Stomach (tissue), 19 donors: ENCODE results near the gene REV3L. TPM values are rescaled to one million over a fixed set of nuclear protein-coding genes. Genes with fewer than 3 reads are reported as not detected.

Experiments used
- DNase-seq, 2 donors: peaks; one replicate each; pipeline versions ENCODE4 v3.0.0 to v3.0.0-alpha.2; 2013 to 2019
- H3K27ac ChIP-seq, 5 donors: fragments of 200-600 bp in 4 of 5; sonication (generic) in 4 of 5; one replicate each; pipeline ENCODE4 v1.5.1; 2013 to 2019; ENCODE audit warnings: mild to moderate bottlenecking in 1 of 5, moderate library complexity in 1 of 5
- H3K27me3 ChIP-seq, 3 donors: fragments of 200-600 bp; sonication (generic); one replicate each; pipeline ENCODE4 v1.5.1; 2017 to 2019; ENCODE audit warnings: mixed run types in 1 of 3
- H3K36me3 ChIP-seq, 4 donors: fragments of 200-600 bp; sonication (generic); 1 replicate in 3 of 4; 2 replicates in 1 of 4; pipeline ENCODE4 v1.5.1; 2016 to 2019
- H3K4me1 ChIP-seq, 4 donors: fragments of 200-600 bp; sonication (generic); one replicate each; pipeline ENCODE4 v1.5.1; 2016 to 2019
- H3K4me3 ChIP-seq, 4 donors: fragments of 200-600 bp; sonication (generic) in 3 of 4; one replicate each; pipeline ENCODE4 v1.5.1; 2016 to 2019; ENCODE audit warnings: mild to moderate bottlenecking in 1 of 4
- H3K9me3 ChIP-seq, 4 donors: fragments of 200-600 bp; sonication (generic); one replicate each; pipeline ENCODE4 v1.5.1; 2016 to 2019
- CTCF ChIP-seq, 7 experiments: fragments of 450-650 bp in 4 of 7; fragments of 200-600 bp in 3 of 7; sonication (generic) in 3 of 7; IDR thresholded peaks; one replicate each; pipeline ENCODE4 v1.5.1; 2016 to 2019; ENCODE audit warnings: antibody characterized with exemption in 7 of 7, control low read depth in 2 of 7, mild to moderate bottlenecking in 1 of 7
- EP300 ChIP-seq: sonication (generic); formaldehyde crosslinking; IDR thresholded peaks from one replicate; pipeline ENCODE4 v1.6.1; 2017; ENCODE audit warnings: antibody characterized with exemption
- POLR2A ChIP-seq, 4 donors: fragments of 450-650 bp; IDR thresholded peaks; one replicate each; pipeline ENCODE4 v1.6.1; 2016; ENCODE audit warnings: antibody characterized with exemption in 4 of 4, control low read depth in 2 of 4, mild to moderate bottlenecking in 1 of 4, moderate library complexity in 1 of 4
- POLR2AphosphoS5 ChIP-seq, 3 donors: sonication (generic); formaldehyde crosslinking; IDR thresholded peaks; one replicate each; pipeline ENCODE4 v1.6.1; 2016; ENCODE audit warnings: antibody characterized with exemption in 3 of 3
- WGBS, 5 donors: extraction: QIAGEN DNeasy Blood & Tissue Kit in 3 of 5; methylation state at CpG; one replicate each; pipeline versions ENCODE4 v1.1.5 to v1.1.7; 2013 to 2018; 5-methylcytosine and 5-hydroxymethylcytosine counted together
- intact Hi-C: fragments of 100-400 bp; cut with DNase I; formaldehyde crosslinking; loops from one replicate; pipeline ENCODE4 v1.15.1; 2023; ENCODE audit warnings: low total_unique reads
- long read RNA-seq, 10 donors: transcript quantifications; one replicate each; lab custom pipeline, GENCODE V29; 2026
- polyA plus RNA-seq, 3 donors: library from polyadenylated mRNA; stranded (reverse); fragments of 200-250 nt; gene quantifications; one replicate each; pipeline ENCODE4 v1.2.3, GENCODE V29; 2013
- total RNA-seq, 5 donors: library from RNA; depleted of rRNA; stranded (reverse); fragments of >200 nt; gene quantifications; one replicate each; pipeline versions ENCODE4 v1.1.0 to v1.2.3, GENCODE V29; 2014 to 2016
- donor health status: healthy with polysubstance abuse.
- donor health status: Bipolar disorder and iron deficiency.
- donor health status: healthy.

The REV3L gene
- total RNA-seq (100 to 1,000 TPM in 3 of 5 donors, 10 to 100 TPM in 2; 11.9 to 170 (median 103) TPM), polyA plus RNA-seq (10 to 100 TPM in 1 of 3 donors, 1 to 10 TPM in 2; 9.0 to 14.4 (median 9.4) TPM)
- long read RNA-seq, donor 1, result 0 reads
- long read RNA-seq, donor 2, result 0 reads
- long read RNA-seq, donor 3, result 0 reads
- long read RNA-seq, donor 4, result 0 reads
- long read RNA-seq, donor 5, partial matches to known transcripts, result 7 of 7 reads
- long read RNA-seq, donor 5, other reads (novel, unspliced or antisense), result 0 of 7 reads
- long read RNA-seq, donor 6, partial matches to known transcripts, result 12 of 15 reads
- long read RNA-seq, donor 6, other reads (novel, unspliced or antisense), result 0 of 15 reads
- long read RNA-seq, donor 7, result 0 reads
- long read RNA-seq, donor 8, result 0 reads
- long read RNA-seq, donor 9, result 0 reads
- long read RNA-seq, donor 10, result 0 reads

DNA sequence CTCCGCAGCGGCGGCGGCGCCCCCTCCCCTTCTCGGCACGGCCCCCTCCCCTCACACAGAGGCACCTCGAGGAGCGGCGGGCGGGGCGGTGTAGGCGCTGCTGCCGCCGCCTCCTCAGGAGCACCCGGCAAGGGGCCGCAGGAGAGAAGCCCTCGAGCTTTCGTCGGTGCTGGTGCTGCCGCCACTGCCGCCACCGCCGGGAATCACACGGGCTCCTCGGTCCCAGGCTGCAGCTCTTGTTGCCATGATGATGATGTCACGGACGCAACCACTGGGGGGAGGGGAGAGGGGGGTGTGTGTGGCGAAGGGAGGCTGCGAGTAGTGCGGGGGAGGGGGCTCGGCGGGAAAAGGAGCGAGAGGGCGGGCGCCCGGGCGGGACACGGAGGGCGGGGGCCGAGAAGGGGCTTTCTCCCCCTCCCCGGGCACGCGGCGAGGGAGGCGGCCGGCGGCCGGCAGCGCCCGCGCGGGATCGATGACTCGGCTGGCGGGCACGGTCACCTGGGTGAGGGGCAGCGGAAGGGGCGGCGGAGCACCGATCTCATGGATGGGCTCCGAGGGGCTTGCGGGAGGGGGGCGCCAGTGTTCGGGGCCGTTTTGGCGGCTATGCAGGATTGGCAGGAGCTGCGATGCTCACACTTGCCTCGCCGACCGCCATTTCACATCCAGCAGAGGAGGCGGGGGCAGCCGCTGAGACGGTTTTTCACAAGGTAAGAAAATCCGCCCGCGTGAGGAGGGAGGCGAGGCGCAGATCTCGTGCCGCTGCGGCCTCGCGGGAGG is at the start of gene REV3L:
Gene REV3L (minus strand): TSS at position 260 of the 777 bp plus-strand sequence. CDS start 330 bp downstream, outside the sequence.
- 0 to 2% (median 1%) methylated on average over 6 to 80 of the region's 84 CpGs for WGBS, 5 donors
- peak within 1 kb of the TSS; percentile 99 to 100 (median 99) for H3K27ac ChIP-seq
- TF ChIP-seq POLR2A (IDR thresholded peaks at IDR 0.05), result peak in 1 of 4 donors; percentile 47
- peak; percentile 65 to 81 (median 75) for TF ChIP-seq POLR2AphosphoS5 (IDR thresholded peaks at IDR 0.05)
- TF ChIP-seq EP300, result no peak
- TF ChIP-seq CTCF (IDR thresholded peaks at IDR 0.05), result no peak
- H3K27me3 ChIP-seq, result no peaks in the 10 kb centered on the region
- DNase-seq, result peak; percentile 85 to 97
- peaks cover 7 to 78% (median 38%) of the 10 kb centered on the region in 4 donors for H3K4me1 ChIP-seq
- H3K36me3 ChIP-seq, result peaks cover 0 to 3% (median under 1%) of the 10 kb centered on the region in 4 donors
- intact Hi-C loops, result no loop called here
- no peaks in the 10 kb centered on the region for H3K9me3 ChIP-seq
- H3K4me3 ChIP-seq, result peak within 1 kb of the TSS; percentile 74 to 97 (median 90)

- 93 to 97% (median 96%) methylated on average over 5 of the region's 5 CpGs for WGBS, 5 donors
- H3K4me1 ChIP-seq, result peaks cover 0 to 14% (median 7%) of the 10 kb centered on the region in 4 donors
- H3K27me3 ChIP-seq, result no peaks in the 10 kb centered on the region
- no peak for DNase-seq
- TF ChIP-seq EP300 (no peak), POLR2A (IDR thresholded peaks at IDR 0.05) (no peak), POLR2AphosphoS5 (IDR thresholded peaks at IDR 0.05) (no peak), CTCF (IDR thresholded peaks at IDR 0.05) (no peak)
- no peaks in the 10 kb centered on the region for H3K36me3 ChIP-seq
- intact Hi-C loops, result no loop called here
- no peak overlapping the region for H3K27ac ChIP-seq
- no peak overlapping the region for H3K4me3 ChIP-seq
- H3K9me3 ChIP-seq, result no peaks in the 10 kb centered on the region
Observed at GRCh38 chr6:111531185-111531584, 48.2 kb upstream of the REV3L start.

GRCh38 chr6:111530667-111531066 is 47.6 kb upstream of the REV3L start:
- Histone ChIP-seq H3K4me3 (no peak overlapping the region), H3K9me3 (no peaks in the 10 kb centered on the region), H3K27me3 (no peaks in the 10 kb centered on the region), H3K36me3 (no peaks in the 10 kb centered on the region), H3K4me1 (peaks cover 0 to 12% (median 7%) of the 10 kb centered on the region in 4 donors), H3K27ac (no peak overlapping the region)
- no peak for DNase-seq
- TF ChIP-seq EP300 (no peak), POLR2A (IDR thresholded peaks at IDR 0.05) (no peak), POLR2AphosphoS5 (IDR thresholded peaks at IDR 0.05) (no peak), CTCF (IDR thresholded peaks at IDR 0.05) (no peak)
- WGBS, 5 donors, result 94 to 99% (median 97%) methylated on average over 8 of the region's 8 CpGs
- intact Hi-C loops, result no loop called here

DNA sequence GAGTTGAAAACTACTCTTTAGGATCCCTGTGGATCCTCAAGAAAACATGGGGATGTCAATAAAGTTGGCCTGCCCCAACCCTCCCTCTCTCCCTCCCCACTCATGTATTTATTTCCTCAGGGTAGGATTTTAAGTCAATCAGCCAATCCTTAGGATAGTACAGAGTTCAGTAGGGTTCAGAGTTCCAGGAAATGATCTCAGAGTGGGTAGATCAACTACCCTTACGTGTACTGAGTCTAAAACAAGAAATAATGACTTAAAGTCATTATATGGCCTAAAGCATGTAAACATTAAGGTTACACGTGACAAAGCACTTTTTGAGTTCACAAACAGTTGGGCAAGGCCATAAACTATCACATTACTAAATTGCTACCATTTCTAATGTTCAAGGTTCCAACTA is 47.2 kb upstream of the REV3L start:
- Histone ChIP-seq H3K27me3 (no peaks in the 10 kb centered on the region), H3K4me1 (peaks cover 0 to 13% (median 9%) of the 10 kb centered on the region in 4 donors), H3K4me3 (no peak overlapping the region), H3K27ac (no peak overlapping the region), H3K9me3 (no peaks in the 10 kb centered on the region), H3K36me3 (no peaks in the 10 kb centered on the region)
- intact Hi-C loops, result no loop called here
- no peak for DNase-seq
- WGBS, 5 donors, result 61 to 84% (median 81%) methylated on average over 2 of the region's 2 CpGs
- no peak for TF ChIP-seq CTCF (IDR thresholded peaks at IDR 0.05)
- TF ChIP-seq POLR2AphosphoS5 (IDR thresholded peaks at IDR 0.05), result no peak
- no peak for TF ChIP-seq POLR2A (IDR thresholded peaks at IDR 0.05)
- no peak for TF ChIP-seq EP300
